ENCODE results near the gene LCN2. TPM values are rescaled to one million over a fixed set of nuclear protein-coding genes. Genes with fewer than 3 reads are reported as not detected.

LCN2 gene
- total RNA-seq, 1 experiment from 2014 or later: 1.0 TPM

GRCh38 chr9:128100581-128100980 is 48.7 kb upstream of the LCN2 start:
- no peaks in the 10 kb centered on the region for H3K9me3 ChIP-seq (ENCODE audit: control insufficient read depth, insufficient read depth, low read depth, low read length)
- H3K27me3 ChIP-seq (ENCODE audit: control insufficient read depth, insufficient read depth, low read length): no peaks in the 10 kb centered on the region
- intact Hi-C loops (cut with micrococcal nuclease; ENCODE audit: unreplicated experiment): no loop called here
- no peaks in the 10 kb centered on the region for H3K36me3 ChIP-seq (ENCODE audit: control insufficient read depth, insufficient read depth, low read length)
- ChIA-PET POLR2A (no interaction called here), CTCF (no interaction called here)
- H3K4me1 ChIP-seq (ENCODE audit: control insufficient read depth, insufficient read depth, low read length): peaks cover 13% of the 10 kb centered on the region
- no TSS peak for BruUV-seq (replicated peaks)
- ATAC-seq (no peak), DNase-seq (ENCODE audit: low read depth, low spot score) (no peak)
- TF ChIP-seq POLR2AphosphoS5 (IDR thresholded peaks at IDR 0.05; ENCODE audit: low read depth, low read length): no peak
- TF ChIP-seq TCF7L2 (IDR thresholded peaks at IDR 0.05; ENCODE audit: low read depth, low read length): no peak
- TF ChIP-seq REST (IDR thresholded peaks at IDR 0.05; ENCODE audit: insufficient read depth in 1 of 2, low read depth in 2 of 2, low read length in 1 of 2): no peak
- TF ChIP-seq CTCF (IDR thresholded peaks at IDR 0.05): no peak
- no peak for TF ChIP-seq SIN3A (IDR thresholded peaks at IDR 0.05; ENCODE audit: borderline replicate concordance, insufficient read depth, low read depth, low read length)
- H3K4me3 ChIP-seq (ENCODE audit: low read depth in 2 of 2, low read length in 2 of 2): no peak overlapping the region
- in situ Hi-C loops (cut with HindIII; ENCODE audit: low pct_unique_long_range_greater_than_20kb, low sequenced_read_pairs): no loop called here
- H3K27ac ChIP-seq (ENCODE audit: low read length): no peak overlapping the region

GRCh38 chr9:128101231-128101661 is 48.0 kb upstream of the LCN2 start:
- intact Hi-C loops (cut with micrococcal nuclease; ENCODE audit: unreplicated experiment): no loop called here
- H3K27ac ChIP-seq (ENCODE audit: low read length): no peak overlapping the region
- no peaks in the 10 kb centered on the region for H3K36me3 ChIP-seq (ENCODE audit: control insufficient read depth, insufficient read depth, low read length)
- ChIA-PET CTCF (no interaction called here), POLR2A (no interaction called here)
- no peak for DNase-seq (ENCODE audit: low read depth, low spot score)
- in situ Hi-C loops (cut with HindIII; ENCODE audit: low pct_unique_long_range_greater_than_20kb, low sequenced_read_pairs): no loop called here
- BruUV-seq (replicated peaks): no TSS peak
- TF ChIP-seq POLR2AphosphoS5 (IDR thresholded peaks at IDR 0.05; ENCODE audit: low read depth, low read length) (no peak), TCF7L2 (IDR thresholded peaks at IDR 0.05; ENCODE audit: low read depth, low read length) (no peak)
- no peaks in the 10 kb centered on the region for H3K9me3 ChIP-seq (ENCODE audit: control insufficient read depth, insufficient read depth, low read depth, low read length)
- H3K4me1 ChIP-seq (ENCODE audit: control insufficient read depth, insufficient read depth, low read length): peaks cover 13% of the 10 kb centered on the region
- H3K4me3 ChIP-seq (ENCODE audit: low read depth in 2 of 2, low read length in 2 of 2): no peak overlapping the region
- H3K27me3 ChIP-seq (ENCODE audit: control insufficient read depth, insufficient read depth, low read length): no peaks in the 10 kb centered on the region
- ATAC-seq: no peak

- no peaks in the 10 kb centered on the region for H3K9me3 ChIP-seq (ENCODE audit: control insufficient read depth, insufficient read depth, low read depth, low read length)
- BruUV-seq (replicated peaks): no TSS peak
- H3K4me3 ChIP-seq (ENCODE audit: low read depth in 2 of 2, low read length in 2 of 2): no peak overlapping the region
- DNase-seq (ENCODE audit: low read depth, low spot score) (no peak), ATAC-seq (no peak)
- in situ Hi-C loops (cut with HindIII; ENCODE audit: low pct_unique_long_range_greater_than_20kb, low sequenced_read_pairs): no loop called here
- ChIA-PET CTCF (no interaction called here), POLR2A (no interaction called here)
- TF ChIP-seq POLR2AphosphoS5 (IDR thresholded peaks at IDR 0.05; ENCODE audit: low read depth, low read length): no peak
- TF ChIP-seq SIN3A (IDR thresholded peaks at IDR 0.05; ENCODE audit: borderline replicate concordance, insufficient read depth, low read depth, low read length): no peak
- intact Hi-C loops (cut with micrococcal nuclease; ENCODE audit: unreplicated experiment): no loop called here
- H3K36me3 ChIP-seq (ENCODE audit: control insufficient read depth, insufficient read depth, low read length): no peaks in the 10 kb centered on the region
- H3K4me1 ChIP-seq (ENCODE audit: control insufficient read depth, insufficient read depth, low read length): peaks cover 13% of the 10 kb centered on the region
- H3K27me3 ChIP-seq (ENCODE audit: control insufficient read depth, insufficient read depth, low read length): no peaks in the 10 kb centered on the region
- H3K27ac ChIP-seq (ENCODE audit: low read length): no peak overlapping the region
Observed at GRCh38 chr9:128101690-128102089, 47.6 kb upstream of the LCN2 start.

Measured in Panc1 (cell line).